GM18511 (cell line): ENCODE data around the gene ANKRD34A.
A peak's percentile ranks its signal among the peaks of the same experiment; 100 is the strongest.
"Not testable (repeated sequence)": the region's sequence is repeated elsewhere in the genome, so short reads cannot be mapped to it uniquely, and the experiment has no call there.

ENCODE experiments used
- ATAC-seq: cut with Tn5 transposase; IDR thresholded peaks from one replicate; pipeline ENCODE4 v1.9.1; 2021; ENCODE audit warnings: mild to moderate bottlenecking, moderate library complexity; ENCODE audit not compliant: unreplicated experiment

The ANKRD34A gene

DNA sequence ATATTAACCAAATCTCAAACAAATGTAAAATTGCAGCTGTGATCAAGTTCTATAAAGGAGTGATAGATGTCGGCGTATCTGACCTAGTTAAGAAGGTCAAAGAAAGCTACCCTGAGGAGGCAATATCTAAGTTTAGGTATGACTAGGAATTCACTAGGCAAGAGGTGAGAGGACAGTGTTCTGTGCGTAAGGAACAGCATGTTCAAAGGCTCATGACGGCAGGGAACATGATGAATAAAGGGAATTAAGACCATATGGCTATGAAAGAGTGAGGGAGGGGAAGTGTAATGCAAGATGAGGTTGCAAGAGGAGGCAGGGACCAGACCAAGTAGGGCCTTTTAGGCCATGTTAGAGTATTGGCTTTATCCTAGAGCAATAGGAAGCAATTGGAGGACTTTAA, 15.2 kb downstream of the ANKRD34A start:
- no peak for ATAC-seq

DNA sequence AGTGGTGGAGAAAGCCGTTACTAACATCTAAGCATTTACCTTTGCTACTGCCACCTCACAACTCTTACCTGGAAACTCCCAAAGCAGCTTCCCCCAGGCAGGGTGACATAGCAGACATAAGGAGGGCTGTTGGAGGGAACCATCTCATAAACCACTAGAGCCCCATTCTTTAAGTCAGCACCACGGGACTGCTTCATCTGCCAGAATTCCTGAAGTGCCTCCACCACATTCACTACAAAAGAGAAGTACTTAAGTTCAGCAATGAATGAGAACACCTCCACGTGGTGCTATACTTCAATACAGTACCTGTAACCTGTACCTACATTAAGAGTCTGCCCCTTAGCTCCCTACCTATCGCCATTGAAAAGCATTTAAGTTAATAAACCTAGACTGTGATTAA, 16.8 kb downstream of the ANKRD34A start:
- ATAC-seq: no peak

DNA sequence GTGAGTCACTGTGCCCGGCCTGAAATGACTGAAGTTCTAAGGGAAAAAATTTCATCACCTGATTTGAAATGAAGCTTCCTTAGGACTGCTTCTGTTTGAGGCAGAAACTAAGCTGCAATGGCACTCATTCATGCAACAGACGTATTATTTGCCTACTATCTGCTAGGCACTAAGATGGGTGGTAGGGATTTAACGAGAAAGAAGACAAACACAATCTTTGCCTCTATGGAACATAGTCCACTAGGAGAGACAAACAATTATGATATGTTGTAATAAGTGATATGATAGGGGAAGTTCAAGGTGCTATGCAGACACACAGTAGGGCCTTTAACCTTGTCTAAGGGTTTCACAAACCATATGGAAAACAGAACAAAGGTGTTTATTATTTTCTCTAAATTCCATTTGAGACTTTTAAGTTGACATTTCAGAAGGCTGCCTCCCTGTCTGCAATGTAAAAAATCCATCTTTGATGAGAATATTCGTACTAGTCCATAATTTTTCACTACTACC, 17.8 kb downstream of the ANKRD34A start:
- ATAC-seq: no peak

DNA sequence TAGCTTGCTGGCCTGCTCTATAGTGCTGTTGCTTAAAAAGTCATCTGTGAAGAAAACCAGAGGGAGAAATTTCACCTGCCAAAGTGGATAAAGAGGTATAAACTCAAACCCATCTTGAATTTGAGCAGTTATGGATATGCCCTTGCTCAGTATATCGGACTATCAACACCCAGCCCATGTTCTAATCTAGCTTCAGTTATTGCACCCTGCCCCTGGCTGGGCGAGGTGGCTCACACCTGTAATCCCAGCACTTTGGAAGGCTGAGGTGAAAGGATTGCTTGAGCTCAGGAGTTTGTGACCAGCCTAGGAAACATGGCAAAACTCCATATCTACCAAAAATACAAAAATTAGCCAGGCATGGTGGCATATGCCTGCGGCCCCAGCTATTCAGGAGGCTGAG, 19.8 kb downstream of the ANKRD34A start:
- ATAC-seq: no peak

DNA sequence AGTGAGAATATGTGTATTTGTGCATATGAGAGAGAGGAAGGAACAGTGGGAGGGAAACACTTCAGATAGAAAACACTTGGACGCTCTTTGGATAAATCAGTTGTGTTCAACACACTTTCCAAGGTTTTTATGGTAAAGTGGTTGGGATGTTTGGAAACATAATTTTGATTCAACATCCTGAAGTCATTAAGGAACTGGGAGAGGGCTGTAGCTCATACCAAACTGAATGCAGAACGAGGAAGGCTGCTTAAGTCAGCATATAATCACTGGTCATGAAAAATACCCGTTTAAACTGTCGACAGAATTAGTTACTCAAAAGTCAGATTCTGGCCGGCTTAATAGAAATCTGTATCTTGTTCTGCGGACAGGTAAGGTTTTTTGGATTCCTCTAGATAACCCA, 21.5 kb downstream of the ANKRD34A start:
- ATAC-seq: no peak

DNA sequence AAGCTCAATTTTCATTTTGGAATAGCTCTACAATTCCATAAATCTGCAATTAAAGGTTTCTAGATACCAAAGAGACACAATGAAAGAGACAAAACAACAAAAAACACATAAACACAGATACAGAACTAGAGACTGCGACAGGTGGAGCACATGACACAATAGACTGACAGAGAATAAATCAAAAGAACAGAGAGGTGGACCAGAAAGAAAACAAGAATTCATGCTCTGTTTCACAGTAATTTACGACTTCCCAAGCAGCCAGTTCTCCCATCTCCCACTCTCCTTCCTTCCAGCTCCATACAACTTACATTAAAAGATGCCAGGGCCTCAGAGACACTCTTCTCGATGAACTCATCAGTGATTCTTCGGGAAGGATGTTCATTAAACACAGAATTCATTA, 22.0 kb downstream of the ANKRD34A start:
- no peak for ATAC-seq

DNA sequence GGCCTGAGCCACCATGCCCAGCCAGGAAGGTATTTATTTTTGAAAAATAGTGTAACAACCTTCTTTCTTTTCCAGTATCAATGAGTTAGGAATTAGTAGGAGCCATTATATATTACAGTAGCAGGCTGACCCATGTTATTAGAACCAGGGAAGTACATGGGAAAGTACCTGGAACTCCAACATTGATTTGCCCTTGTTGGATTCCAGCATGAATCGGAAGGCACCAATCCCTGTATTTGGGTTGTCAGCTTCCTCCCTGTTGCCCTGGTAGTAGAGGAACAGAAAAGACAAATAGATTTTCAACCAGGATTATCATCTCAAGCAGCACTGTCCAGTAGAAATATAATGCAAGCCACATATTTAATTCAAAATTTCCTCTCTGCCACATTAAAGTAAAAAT, 26.9 kb downstream of the ANKRD34A start:
- ATAC-seq: no peak

DNA sequence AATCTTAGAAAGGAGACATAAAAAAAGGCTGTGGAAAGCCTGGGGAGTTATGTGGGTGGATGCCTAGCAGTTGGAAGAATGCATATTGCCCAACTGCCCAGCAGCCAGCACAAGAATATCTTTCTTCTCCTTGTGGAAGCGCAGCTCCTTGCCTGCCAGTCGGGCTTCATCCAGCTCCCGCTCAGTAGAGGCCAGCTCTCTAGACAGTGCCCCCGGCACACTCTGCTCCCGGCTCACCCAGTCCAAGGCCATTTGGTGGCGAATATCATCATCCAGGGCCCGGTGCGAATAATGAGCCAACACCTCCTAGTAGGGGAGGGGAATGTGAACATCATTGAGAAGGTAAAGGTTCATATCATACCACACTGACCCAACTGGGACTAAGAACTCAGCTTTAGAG, 28.1 kb downstream of the ANKRD34A start:
- no peak for ATAC-seq

DNA sequence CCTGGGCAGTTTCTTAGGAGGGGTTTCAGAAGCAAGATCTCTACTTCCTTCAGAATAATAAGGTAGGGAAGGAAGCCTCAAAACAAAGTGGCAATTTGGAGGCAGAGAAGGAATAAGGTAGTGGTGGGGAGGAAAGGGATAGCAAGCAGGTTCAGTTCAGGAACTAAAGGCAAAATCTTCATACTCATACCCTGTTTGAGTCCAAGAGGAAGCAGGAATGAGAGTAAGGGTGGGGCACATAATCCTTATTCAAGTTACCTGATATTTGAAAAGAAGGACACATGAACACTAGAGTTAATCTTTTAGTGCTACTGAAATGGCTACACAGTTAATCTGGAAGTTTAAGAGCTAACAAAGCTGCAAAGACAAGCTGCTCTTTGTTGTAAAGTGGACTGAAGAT, 28.7 kb downstream of the ANKRD34A start:
- ATAC-seq: no peak

DNA sequence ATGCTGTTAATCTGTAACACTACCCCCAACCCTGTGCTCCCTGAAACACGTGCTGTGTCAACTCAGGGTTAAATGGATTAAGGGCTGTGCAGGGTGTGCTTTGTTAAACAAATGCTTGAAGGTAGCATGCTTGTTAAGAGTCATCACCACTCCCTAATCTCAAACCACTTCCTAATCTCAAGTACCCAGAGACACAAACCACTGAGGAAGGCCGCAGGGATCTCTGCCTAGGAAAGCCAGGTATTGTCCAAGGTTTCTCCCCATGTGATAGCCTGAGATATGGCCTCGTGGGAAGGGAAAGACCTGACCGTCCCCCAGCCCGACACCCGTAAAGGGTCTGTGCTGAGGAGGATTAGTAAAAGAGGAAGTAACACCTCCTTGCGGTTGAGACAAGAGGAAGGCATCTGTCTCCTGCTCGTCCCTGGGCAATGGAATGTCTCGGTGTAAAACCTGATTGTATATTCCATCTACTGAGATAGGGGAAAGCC, 31.8 kb downstream of the ANKRD34A start:
- ATAC-seq: not testable (repeated sequence)

DNA sequence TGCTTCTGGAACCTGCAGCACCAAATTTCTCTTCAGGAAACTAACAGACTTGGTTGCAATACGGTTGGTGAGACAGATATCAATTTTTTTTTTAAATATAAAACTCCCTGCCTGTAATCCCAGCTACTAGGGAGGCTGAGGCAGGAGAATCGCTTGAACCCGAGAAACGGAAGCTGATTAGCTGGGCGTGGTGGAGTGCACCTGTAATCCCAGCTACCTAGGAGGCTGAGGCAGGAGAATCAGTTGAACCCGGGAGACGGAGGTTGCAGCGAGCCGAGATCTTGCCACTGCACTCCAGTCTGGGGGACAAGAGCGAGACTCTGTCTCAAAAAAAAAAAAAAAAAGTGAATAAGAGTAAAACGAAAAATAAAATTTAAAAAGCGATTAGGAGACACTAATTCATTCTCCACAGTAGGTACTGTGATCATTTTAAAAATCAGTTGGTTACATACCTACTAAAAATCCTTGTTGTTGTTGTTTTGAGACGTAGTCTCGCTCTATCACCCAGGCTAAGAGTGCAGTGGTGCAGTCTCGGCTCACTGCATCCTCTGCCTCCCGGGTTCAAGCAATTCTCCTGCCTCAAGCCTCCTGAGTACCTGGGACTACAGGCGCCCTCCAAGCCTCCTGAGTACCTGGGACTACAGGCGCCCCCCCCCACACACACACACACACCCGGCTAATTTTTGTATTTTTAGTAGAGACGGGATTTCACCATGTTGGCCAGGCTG, 36.3 kb downstream of the ANKRD34A start:
- ATAC-seq: no peak

DNA sequence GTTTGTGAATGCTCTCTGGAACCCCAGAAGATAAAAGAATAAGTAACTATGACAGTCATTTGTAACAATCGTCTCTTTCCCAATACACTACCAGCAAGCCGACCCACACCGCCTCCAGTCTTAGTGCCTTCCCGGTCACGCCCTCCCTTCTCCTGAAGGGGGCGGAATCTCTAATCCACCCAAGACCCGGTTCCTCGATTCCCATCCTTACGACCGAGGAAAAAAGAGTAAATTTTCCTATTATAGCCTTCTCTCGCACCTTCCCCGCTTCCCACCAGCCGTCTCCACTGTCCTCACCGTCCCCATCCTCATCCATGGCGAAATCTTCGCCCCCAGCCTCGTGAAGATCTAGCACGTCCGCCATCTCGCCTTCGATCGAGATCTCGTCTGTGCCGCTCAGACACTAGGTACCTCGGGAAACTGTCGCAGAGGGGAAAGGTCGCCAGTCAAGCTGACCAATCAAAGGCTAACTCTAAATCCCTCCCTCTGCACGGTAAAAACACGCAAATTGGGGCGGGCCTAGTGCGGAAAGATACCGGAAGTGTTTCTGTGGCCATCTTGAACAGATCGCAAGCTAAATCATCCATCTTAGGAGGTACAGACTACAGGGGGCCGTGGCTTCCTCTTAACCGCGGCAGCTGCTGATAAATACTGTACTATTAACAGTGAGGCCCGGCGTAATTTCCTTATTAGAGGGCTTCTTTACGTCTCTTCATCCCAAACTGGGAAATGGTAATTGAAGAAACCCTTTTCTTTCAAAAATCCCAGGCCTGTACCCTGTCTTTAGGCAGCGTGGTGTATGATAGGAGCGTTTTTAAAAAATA, 37.1 kb downstream of the ANKRD34A start, which contains the start of gene RBM8A:
Gene RBM8A, minus strand, starts transcription at position 422 of the 824 bp plus-strand sequence. Its CDS starts 58 bp downstream, at position 364.
- ATAC-seq: peak; percentile 96

DNA sequence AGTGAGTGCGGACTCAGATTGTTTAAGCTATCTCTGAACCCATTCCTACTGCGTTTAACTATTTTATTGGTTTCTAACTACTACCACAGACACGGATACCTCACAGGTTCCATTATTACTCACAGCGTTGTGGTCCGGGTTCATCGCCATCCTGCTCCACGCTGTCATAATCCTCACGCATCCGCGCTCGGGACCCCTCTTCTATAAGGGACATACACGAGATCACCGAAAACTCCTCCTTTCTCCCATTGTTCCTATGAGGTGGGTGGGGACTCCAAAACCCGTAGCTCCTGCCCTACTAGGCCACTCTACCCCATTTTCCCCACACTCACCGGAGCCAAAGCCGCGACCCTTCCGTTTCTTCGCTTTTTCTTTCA, 37.7 kb downstream of the ANKRD34A start:
- ATAC-seq: peak; percentile 18

DNA sequence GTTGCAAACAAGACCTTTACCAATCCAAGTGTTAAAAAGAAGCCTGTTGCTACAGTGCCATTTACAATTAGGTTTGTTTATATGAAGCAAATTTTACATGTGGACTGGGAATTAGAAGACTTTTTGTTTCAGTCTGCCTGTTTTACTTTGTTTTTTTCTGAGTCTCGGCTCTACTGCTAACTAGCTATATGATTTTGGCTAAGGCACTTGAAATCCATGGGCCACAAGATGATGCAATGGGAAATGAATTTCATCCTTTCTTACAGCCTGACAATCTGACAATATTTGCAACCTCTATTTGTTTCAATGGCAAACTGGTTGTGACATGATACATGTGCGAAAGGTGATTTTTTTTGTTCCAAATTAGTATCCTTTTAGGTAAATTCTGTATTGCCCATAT, 42.1 kb downstream of the ANKRD34A start:
- no peak for ATAC-seq

DNA sequence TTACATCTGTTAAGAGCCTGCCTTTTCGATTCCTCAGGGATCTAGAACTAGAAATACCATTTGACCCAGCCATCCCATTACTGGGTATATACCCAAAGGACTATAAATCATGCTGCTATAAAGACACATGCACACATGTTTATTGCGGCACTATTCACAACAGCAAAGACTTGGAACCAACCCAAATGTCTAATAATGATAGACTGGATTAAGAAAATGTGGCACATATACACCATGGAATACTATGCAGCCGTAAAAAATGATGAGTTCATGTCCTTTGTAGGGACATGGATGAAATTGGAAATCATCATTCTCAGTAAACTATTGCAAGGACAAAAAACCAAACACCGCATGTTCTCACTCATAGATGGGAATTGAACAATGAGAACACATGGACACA, 44.1 kb downstream of the ANKRD34A start:
- not testable (repeated sequence) for ATAC-seq

DNA sequence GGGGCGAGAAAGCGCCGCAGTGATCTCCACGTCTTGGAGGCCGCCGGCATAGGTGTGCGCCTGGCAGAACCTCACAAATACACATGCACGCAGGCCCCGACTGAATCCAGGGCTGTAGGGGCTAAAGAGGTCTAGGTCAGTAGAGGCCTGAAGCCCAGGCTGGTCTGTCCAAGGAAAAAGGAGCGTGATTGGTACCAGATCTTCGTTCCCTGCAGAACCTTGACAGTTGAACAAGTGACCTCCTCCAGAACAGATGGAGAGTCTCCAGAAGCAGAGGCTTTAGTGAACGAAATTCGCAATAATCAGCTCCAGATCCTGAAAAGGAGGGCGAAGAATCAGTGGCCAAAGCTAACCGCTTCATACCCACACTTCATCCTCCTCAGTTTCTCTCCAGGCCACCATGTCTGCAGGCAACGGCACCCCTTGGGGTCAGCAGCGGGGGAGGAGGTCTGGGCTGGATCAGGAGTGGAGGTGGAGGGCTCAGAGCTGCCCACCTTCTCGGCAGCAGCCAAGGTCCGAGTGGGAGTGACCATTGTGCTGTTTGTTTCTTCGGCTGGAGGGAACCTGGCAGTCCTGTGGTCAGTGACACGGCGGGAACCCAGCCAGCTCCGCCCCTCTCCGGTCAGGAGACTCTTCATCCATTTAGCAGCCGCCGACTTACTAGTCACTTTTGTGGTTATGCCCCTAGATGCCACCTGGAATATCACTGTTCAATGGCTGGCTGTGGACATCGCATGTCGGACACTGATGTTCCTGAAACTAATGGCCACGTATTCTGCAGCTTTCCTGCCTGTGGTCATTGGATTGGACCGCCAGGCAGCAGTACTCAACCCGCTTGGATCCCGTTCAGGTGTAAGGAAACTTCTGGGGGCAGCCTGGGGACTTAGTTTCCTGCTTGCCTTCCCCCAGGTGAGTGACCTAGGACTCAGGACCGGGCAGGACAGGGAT, 45.1 kb downstream of the ANKRD34A start:
- ATAC-seq: peak; percentile 90

DNA sequence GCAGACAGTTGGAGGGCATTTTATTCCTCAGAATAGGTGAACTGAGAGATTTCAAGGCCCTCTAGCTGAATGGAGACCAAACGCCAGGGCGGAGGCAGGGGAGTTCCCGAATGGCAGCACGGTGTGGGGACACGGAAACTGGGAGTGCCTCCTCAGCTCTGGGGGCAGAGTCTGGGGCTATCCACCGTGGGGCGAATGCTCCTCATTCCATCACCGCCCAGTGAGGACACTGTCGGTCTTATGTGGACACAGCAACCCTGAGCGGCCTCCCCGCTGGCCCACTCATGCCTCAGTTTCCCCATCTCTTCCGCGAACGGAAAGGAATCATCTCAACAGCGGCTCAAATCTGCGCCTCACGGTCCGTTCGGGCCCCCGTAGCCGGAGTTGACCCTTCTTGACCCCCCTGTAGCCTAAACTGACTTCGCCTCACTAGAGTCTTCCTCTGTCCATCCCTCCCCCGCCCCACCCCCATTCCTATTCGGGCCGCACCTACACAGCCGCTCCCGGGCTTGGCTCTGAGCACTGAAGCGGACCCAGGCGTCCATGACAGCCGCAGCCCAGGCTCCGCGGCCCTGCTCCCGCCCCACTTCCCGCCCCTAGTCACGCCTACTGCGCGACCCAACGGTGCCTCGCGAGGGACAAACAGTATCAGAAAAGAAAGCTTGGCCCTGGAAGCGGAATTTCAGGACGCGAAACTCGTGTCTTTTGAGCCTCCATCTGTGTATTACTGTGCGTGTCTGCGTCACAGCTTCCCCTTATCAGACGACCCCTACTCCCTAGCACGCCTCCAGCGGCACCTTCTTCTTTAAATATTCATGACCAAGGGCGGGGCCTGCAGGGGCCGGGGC, 46.0 kb downstream of the ANKRD34A start, which contains the start of gene PEX11B:
Gene PEX11B, minus strand, starts transcription at position 574 of the 848 bp plus-strand sequence. Its CDS starts 29 bp downstream, at position 545.
- peak; percentile 89 for ATAC-seq

DNA sequence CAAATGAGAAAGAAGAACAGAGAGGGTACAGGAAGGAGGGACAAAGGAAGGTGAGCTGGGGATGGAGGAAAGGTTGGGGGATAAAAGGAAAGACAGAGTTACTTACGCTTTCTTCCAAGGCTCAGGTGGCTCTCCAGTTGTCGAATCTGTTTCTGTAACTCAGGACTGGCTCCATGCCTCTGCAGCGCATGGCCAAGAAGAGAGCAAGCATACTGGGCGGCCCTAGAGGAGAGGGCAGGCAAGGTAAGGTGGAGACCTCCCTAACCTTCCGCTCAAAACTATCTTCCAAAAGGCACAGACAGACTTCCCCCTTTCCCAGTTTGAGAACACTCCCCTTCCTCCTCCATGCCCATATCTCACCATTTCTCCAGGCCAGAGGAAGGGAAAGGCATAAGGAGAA, 46.8 kb downstream of the ANKRD34A start:
- no peak for ATAC-seq

DNA sequence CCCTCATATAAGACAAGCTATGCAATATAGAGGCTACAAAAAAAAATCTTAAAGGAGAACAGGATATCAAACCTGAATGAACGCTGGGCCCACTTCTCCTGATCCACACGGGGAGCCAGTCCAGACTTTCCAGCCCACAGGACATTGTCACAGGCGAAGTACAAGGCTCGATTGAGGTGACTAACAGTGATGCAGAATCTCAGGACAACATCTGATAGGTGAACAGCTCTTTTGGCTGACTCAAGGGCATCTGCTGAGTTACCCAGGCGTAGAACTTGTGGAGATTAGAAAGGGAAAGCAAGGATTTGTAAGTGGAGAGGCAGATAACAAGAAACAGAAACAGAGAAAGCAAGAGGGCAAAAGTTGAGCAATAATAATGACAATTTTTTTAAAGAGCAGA, 47.6 kb downstream of the ANKRD34A start:
- no peak for ATAC-seq
